H9 (cell line): ENCODE results near the gene MRPS17. TPM values are rescaled to one million over a fixed set of nuclear protein-coding genes. Genes with fewer than 3 reads are reported as not detected.

ENCODE experiments used
- DNase-seq: peaks from one replicate; pipeline ENCODE4 v3.0.0-alpha.2; 2017
- H2AFZ ChIP-seq: one replicate; pipeline ENCODE4 v1.6.1; 2013; ENCODE audit warnings: mild to moderate bottlenecking, low read length, control low read depth, moderate library complexity
- H2AK5ac ChIP-seq: 2 replicates; pipeline ENCODE4 v1.6.1; 2013; ENCODE audit warnings: low read length, control low read depth, mixed read lengths; ENCODE audit not compliant: insufficient read length
- H2BK120ac ChIP-seq: one replicate; pipeline ENCODE4 v1.6.1; 2013; ENCODE audit warnings: low read depth, mild to moderate bottlenecking, low read length, control low read depth, inconsistent platforms; ENCODE audit not compliant: poor library complexity, severe bottlenecking
- H2BK12ac ChIP-seq: 2 replicates; pipeline ENCODE4 v1.6.1; 2013; ENCODE audit warnings: low read length, control low read depth, mixed read lengths, low read depth; ENCODE audit not compliant: insufficient read length
- H2BK15ac ChIP-seq: 2 replicates; pipeline ENCODE4 v1.6.1; 2013; ENCODE audit warnings: low read depth, low read length, control low read depth
- H2BK20ac ChIP-seq: one replicate; pipeline ENCODE4 v1.6.1; 2013; ENCODE audit warnings: low read depth, mild to moderate bottlenecking, low read length, control low read depth, inconsistent platforms; ENCODE audit not compliant: poor library complexity, severe bottlenecking
- H2BK5ac ChIP-seq: 2 replicates; pipeline ENCODE4 v1.6.1; 2013; ENCODE audit warnings: low read length, control low read depth, mixed read lengths; ENCODE audit not compliant: insufficient read length
- H3K14ac ChIP-seq: 2 replicates; pipeline ENCODE4 v1.6.1; 2013; ENCODE audit warnings: low read length, control low read depth; ENCODE audit not compliant: insufficient read depth
- H3K18ac ChIP-seq: 2 replicates; pipeline ENCODE4 v1.6.1; 2013; ENCODE audit warnings: low read depth, mild to moderate bottlenecking, mixed read lengths, low read length, control low read depth; ENCODE audit not compliant: insufficient read length
- H3K23ac ChIP-seq: 2 replicates; pipeline ENCODE4 v1.6.1; 2013; ENCODE audit warnings: low read length, control low read depth, mixed read lengths, low read depth; ENCODE audit not compliant: insufficient read length
- H3K23me2 ChIP-seq: 2 replicates; pipeline ENCODE4 v1.6.1; 2013; ENCODE audit warnings: low read depth, mild to moderate bottlenecking, mixed read lengths, low read length, control low read depth; ENCODE audit not compliant: insufficient read length, poor library complexity, severe bottlenecking
- H3K27ac ChIP-seq: 2 replicates; pipeline ENCODE4 v1.5.1; 2013; ENCODE audit warnings: low read length, control low read depth, mixed read lengths, low read depth; ENCODE audit not compliant: insufficient read length
- H3K27me3 ChIP-seq: 2 replicates; pipeline ENCODE4 v1.6.1; 2013; ENCODE audit warnings: low read length, control low read depth, inconsistent platforms; ENCODE audit not compliant: insufficient read depth
- H3K4ac ChIP-seq: 2 replicates; pipeline ENCODE4 v1.6.1; 2013; ENCODE audit warnings: low read depth, mild to moderate bottlenecking, control low read depth, inconsistent platforms, low read length, moderate library complexity
- H3K4me1 ChIP-seq: 2 replicates; pipeline ENCODE4 v1.6.1; 2013; ENCODE audit warnings: low read length, control low read depth, inconsistent platforms; ENCODE audit not compliant: insufficient read depth
- H3K4me2 ChIP-seq: 2 replicates; pipeline ENCODE4 v1.6.1; 2013; ENCODE audit warnings: low read length, control low read depth, mixed read lengths; ENCODE audit not compliant: insufficient read length, insufficient read depth
- H3K56ac ChIP-seq: 2 replicates; pipeline ENCODE4 v1.6.1; 2013; ENCODE audit warnings: low read depth, mild to moderate bottlenecking, mixed read lengths, low read length, control low read depth; ENCODE audit not compliant: insufficient read length
- H3K79me1 ChIP-seq: 2 replicates; pipeline ENCODE4 v1.6.1; 2013; ENCODE audit warnings: low read depth, mild to moderate bottlenecking, moderate library complexity, low read length, control low read depth, inconsistent platforms; ENCODE audit not compliant: insufficient read depth, poor library complexity, severe bottlenecking
- H3K79me2 ChIP-seq: 2 replicates; pipeline ENCODE4 v1.6.1; 2013; ENCODE audit warnings: low read length, control low read depth, inconsistent platforms; ENCODE audit not compliant: insufficient read depth
- H3K9ac ChIP-seq: 2 replicates; pipeline ENCODE4 v1.6.1; 2013; ENCODE audit warnings: low read length, control low read depth, mixed read lengths; ENCODE audit not compliant: insufficient read length; ENCODE audit errors: extremely low read depth
- H3K9me3 ChIP-seq: one replicate; pipeline ENCODE4 v1.6.1; 2013; ENCODE audit warnings: low read depth, low read length, inconsistent platforms; ENCODE audit not compliant: control insufficient read depth
- H3T11ph ChIP-seq: one replicate; pipeline ENCODE4 v1.6.1; 2013; ENCODE audit warnings: mild to moderate bottlenecking, low read length, control low read depth, inconsistent platforms
- H4K20me1 ChIP-seq: one replicate; pipeline ENCODE4 v1.6.1; 2013; ENCODE audit not compliant: control insufficient read depth, insufficient read length, insufficient read depth
- H4K5ac ChIP-seq: 2 replicates; pipeline ENCODE4 v1.6.1; 2013; ENCODE audit warnings: low read depth, mild to moderate bottlenecking, mixed read lengths, low read length, control low read depth; ENCODE audit not compliant: insufficient read length
- H4K8ac ChIP-seq: replicated peaks from 2 replicates; pipeline ENCODE4 v1.6.1; 2013; ENCODE audit warnings: low read length, control low read depth, mixed read lengths, low read depth; ENCODE audit not compliant: insufficient read length
- H4K91ac ChIP-seq: 2 replicates; pipeline ENCODE4 v1.6.1; 2013; ENCODE audit warnings: low read depth, mild to moderate bottlenecking, moderate library complexity, mixed read lengths, low read length, control low read depth; ENCODE audit not compliant: insufficient read length
- H3K27ac Mint-ChIP-seq, 3 experiments: 2 replicates in 2 of 3; 3 replicates in 1 of 3; pipeline ENCODE4 v1.8.0; 2020 to 2021; ENCODE audit warnings: mixed read lengths in 3 of 3, mild to moderate bottlenecking in 1 of 3, moderate library complexity in 1 of 3
- H3K27me3 Mint-ChIP-seq: 2 replicates; pipeline ENCODE4 v1.8.0; 2021; ENCODE audit warnings: low read depth, mild to moderate bottlenecking, moderate library complexity, mixed read lengths
- H3K36me3 Mint-ChIP-seq, 3 experiments: 2 replicates in 2 of 3; 3 replicates in 1 of 3; pipeline ENCODE4 v1.8.0; 2020 to 2021; ENCODE audit warnings: low read depth in 3 of 3, mixed read lengths in 3 of 3; ENCODE audit not compliant: insufficient read depth in 1 of 3
- H3K4me1 Mint-ChIP-seq, 2 experiments: 2 replicates each; pipeline ENCODE4 v1.8.0; 2020; ENCODE audit warnings: mixed read lengths in 2 of 2
- H3K4me3 Mint-ChIP-seq, 2 experiments: 2 replicates in 1 of 2; 3 replicates in 1 of 2; pipeline ENCODE4 v1.8.0; 2020 to 2021; ENCODE audit warnings: mild to moderate bottlenecking in 2 of 2, mixed read lengths in 2 of 2, moderate library complexity in 1 of 2
- H3K9me3 Mint-ChIP-seq, 2 experiments: 2 replicates in 1 of 2; 3 replicates in 1 of 2; pipeline ENCODE4 v1.8.0; 2020; ENCODE audit warnings: mild to moderate bottlenecking in 2 of 2, mixed read lengths in 2 of 2, moderate library complexity in 1 of 2
- WGBS: extraction: QIAGEN DNeasy Blood & Tissue Kit; methylation state at CpG from one replicate; pipeline ENCODE4 v1.1.7; 2013; ENCODE audit warnings: missing lambda C conversion rate, low lambda C conversion rate, mixed read lengths; ENCODE audit not compliant: insufficient read length; ENCODE audit errors: extremely low coverage; 5-methylcytosine and 5-hydroxymethylcytosine counted together
- total RNA-seq: library from RNA; stranded (reverse); gene quantifications from 2 replicates; pipeline ENCODE4 v1.2.1, GENCODE V29; 2021
- TF ChIP-seq, protein P1 (sequence below): fragments of 200-600 bp; sonication (generic); conservative IDR thresholded peaks from 3 replicates; pipeline ENCODE4 v1.8.0; 2021; ENCODE audit warnings: antibody characterized with exemption, mild to moderate bottlenecking

Gene MRPS17
- total RNA-seq, 1 experiment from 2014 or later = 28.0 TPM

DNA sequence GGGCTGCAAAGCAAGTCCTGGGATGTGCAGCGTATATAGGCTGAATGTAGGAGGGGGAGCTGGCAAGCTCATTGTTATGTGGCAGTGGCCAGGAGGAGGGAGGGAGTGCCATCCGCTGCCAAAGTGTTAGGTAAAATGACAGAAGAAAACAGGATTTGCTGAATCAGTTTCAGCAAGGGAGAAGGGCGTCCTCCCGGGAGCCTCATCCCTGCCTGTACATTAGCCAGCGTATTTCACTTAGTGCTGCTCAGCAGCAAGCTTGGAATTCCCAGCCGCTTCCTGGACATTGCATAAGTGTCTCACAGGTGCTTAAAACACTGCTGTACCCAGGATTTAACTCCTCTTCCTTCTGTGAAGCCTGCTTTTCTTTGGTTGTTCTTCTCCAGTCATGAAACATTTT, 15.2 kb downstream of the MRPS17 start:
- H3K27ac Mint-ChIP-seq = no peak overlapping the region
- H3K9ac ChIP-seq = no peak overlapping the region
- H3K4me3 Mint-ChIP-seq = no peak overlapping the region

More for the DNA sequence above, 15.2 kb downstream of the MRPS17 start:
- no peak overlapping the region for H3K4ac ChIP-seq
- WGBS = no CpG with 5 or more reads among the region's 6 CpGs
- H4K5ac ChIP-seq = no peak overlapping the region
- H4K20me1 ChIP-seq = no peaks in the 10 kb centered on the region
- H2BK12ac ChIP-seq = no peak overlapping the region
- TF ChIP-seq, protein P1, sequence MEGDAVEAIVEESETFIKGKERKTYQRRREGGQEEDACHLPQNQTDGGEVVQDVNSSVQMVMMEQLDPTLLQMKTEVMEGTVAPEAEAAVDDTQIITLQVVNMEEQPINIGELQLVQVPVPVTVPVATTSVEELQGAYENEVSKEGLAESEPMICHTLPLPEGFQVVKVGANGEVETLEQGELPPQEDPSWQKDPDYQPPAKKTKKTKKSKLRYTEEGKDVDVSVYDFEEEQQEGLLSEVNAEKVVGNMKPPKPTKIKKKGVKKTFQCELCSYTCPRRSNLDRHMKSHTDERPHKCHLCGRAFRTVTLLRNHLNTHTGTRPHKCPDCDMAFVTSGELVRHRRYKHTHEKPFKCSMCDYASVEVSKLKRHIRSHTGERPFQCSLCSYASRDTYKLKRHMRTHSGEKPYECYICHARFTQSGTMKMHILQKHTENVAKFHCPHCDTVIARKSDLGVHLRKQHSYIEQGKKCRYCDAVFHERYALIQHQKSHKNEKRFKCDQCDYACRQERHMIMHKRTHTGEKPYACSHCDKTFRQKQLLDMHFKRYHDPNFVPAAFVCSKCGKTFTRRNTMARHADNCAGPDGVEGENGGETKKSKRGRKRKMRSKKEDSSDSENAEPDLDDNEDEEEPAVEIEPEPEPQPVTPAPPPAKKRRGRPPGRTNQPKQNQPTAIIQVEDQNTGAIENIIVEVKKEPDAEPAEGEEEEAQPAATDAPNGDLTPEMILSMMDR = no peak
- peaks cover 3% of the 10 kb centered on the region; the same call in 1 of the 2 replicates for H3K27me3 ChIP-seq
- no peak overlapping the region for H3K27ac ChIP-seq
- no peaks in the 10 kb centered on the region for H3K9me3 ChIP-seq
- no peak overlapping the region for H2BK5ac ChIP-seq
- peaks cover 4 to 26% (median 18%) of the 10 kb centered on the region in 3 experiments; a peak in 6 of 7 replicates for H3K36me3 Mint-ChIP-seq
- no peaks in the 10 kb centered on the region for H3K79me1 ChIP-seq
- no peak overlapping the region for H2AFZ ChIP-seq
- peaks cover 24% of the 10 kb centered on the region for H3K27me3 Mint-ChIP-seq
- H2BK15ac ChIP-seq = no peak overlapping the region
- DNase-seq = no peak
- H3T11ph ChIP-seq = no peak overlapping the region
- H4K8ac ChIP-seq = no peak overlapping the region
- H3K23ac ChIP-seq = no peak overlapping the region
- no peaks in the 10 kb centered on the region for H3K4me1 ChIP-seq
- no peaks in the 10 kb centered on the region for H3K23me2 ChIP-seq
- no peak overlapping the region for H3K14ac ChIP-seq
- no peak overlapping the region for H2BK120ac ChIP-seq
- H3K4me2 ChIP-seq = no peak overlapping the region
- H3K9me3 Mint-ChIP-seq = peaks cover 0 to 3% of the 10 kb centered on the region in 2 experiments; a peak in 1 of 5 replicates
- H3K56ac ChIP-seq = no peak overlapping the region
- no peak overlapping the region for H4K91ac ChIP-seq
- no peak overlapping the region for H3K18ac ChIP-seq
- no peak overlapping the region for H2BK20ac ChIP-seq
- no peak overlapping the region for H2AK5ac ChIP-seq
- H3K79me2 ChIP-seq = no peaks in the 10 kb centered on the region; the same call in 1 of the 2 replicates
- peaks cover 19 to 20% of the 10 kb centered on the region in 2 experiments for H3K4me1 Mint-ChIP-seq
